ENCODE data around the gene TTC12. TPM values are rescaled to one million over a fixed set of nuclear protein-coding genes. Genes with fewer than 3 reads are reported as not detected.

The TTC12 gene
- total RNA-seq, 2 experiments from 2014 or later: 3.6 to 3.9 TPM

DNA sequence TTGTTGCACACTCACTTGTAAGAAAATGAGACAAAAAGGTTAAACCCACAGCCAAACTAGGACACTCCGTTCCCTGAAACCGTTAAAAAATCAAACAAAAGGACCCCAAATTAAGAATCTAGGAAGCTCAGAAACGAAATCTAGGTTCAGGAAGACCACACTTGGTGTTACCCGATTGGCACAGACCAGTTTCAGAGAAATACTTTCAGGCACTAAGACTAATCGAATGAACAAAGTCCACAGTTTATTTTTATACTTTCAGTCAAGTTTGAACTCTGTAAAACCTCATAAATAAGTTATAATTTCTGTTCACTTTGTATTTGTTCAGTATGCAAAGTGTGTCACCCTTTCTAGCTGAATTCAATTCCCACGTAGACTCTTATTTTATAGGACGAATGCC is 38.8 kb upstream of the TTC12 start:
- TF ChIP-seq, protein P1, sequence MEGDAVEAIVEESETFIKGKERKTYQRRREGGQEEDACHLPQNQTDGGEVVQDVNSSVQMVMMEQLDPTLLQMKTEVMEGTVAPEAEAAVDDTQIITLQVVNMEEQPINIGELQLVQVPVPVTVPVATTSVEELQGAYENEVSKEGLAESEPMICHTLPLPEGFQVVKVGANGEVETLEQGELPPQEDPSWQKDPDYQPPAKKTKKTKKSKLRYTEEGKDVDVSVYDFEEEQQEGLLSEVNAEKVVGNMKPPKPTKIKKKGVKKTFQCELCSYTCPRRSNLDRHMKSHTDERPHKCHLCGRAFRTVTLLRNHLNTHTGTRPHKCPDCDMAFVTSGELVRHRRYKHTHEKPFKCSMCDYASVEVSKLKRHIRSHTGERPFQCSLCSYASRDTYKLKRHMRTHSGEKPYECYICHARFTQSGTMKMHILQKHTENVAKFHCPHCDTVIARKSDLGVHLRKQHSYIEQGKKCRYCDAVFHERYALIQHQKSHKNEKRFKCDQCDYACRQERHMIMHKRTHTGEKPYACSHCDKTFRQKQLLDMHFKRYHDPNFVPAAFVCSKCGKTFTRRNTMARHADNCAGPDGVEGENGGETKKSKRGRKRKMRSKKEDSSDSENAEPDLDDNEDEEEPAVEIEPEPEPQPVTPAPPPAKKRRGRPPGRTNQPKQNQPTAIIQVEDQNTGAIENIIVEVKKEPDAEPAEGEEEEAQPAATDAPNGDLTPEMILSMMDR (conservative IDR thresholded peaks at IDR 0.05; ENCODE audit: low read length): no peak
- no peak for TF ChIP-seq EZH2phosphoT487 (IDR thresholded peaks at IDR 0.05; ENCODE audit: borderline replicate concordance, low read depth, low read length)
- POLR2A ChIA-PET: no interaction called here

GRCh38 chr11:113276466-113276865 is 37.9 kb upstream of the TTC12 start:
- no peaks in the 10 kb centered on the region for H4K20me1 ChIP-seq (ENCODE audit: insufficient read depth, low read length)
- H3K4me1 ChIP-seq (ENCODE audit: insufficient read depth, low read length, poor library complexity, severe bottlenecking): no peaks in the 10 kb centered on the region
- no peak overlapping the region for H2AFZ ChIP-seq (ENCODE audit: low read length)
- TF ChIP-seq, protein P1 (conservative IDR thresholded peaks at IDR 0.05; ENCODE audit: low read length): no peak
- no peak for TF ChIP-seq EZH2phosphoT487 (IDR thresholded peaks at IDR 0.05; ENCODE audit: borderline replicate concordance, low read depth, low read length)
- CTCF ChIA-PET (ENCODE audit: unreplicated experiment): no interaction called here
- H3K4me2 ChIP-seq (ENCODE audit: low read length): no peak overlapping the region
- no peaks in the 10 kb centered on the region for H3K9me2 ChIP-seq (ENCODE audit: insufficient read depth, low read length)
- H3K27ac ChIP-seq (ENCODE audit: low read depth, low read length, poor library complexity, severe bottlenecking): no peak overlapping the region
- no peak for DNase-seq (ENCODE audit: low spot score)
- intact Hi-C loops (cut with micrococcal nuclease; ENCODE audit: unreplicated experiment): no loop called here
- no TSS peak for BruUV-seq (replicated peaks)
- no peaks in the 10 kb centered on the region for H3K9me3 ChIP-seq (ENCODE audit: low read length)
- no peaks in the 10 kb centered on the region for H3K79me2 ChIP-seq (ENCODE audit: insufficient read depth, low read depth, low read length)
- no peaks in the 10 kb centered on the region for H3K36me3 ChIP-seq (ENCODE audit: insufficient read depth, low read length)
- POLR2A ChIA-PET: no interaction called here
- no peak overlapping the region for H3K4me3 ChIP-seq (ENCODE audit: low read depth, low read length, poor library complexity, severe bottlenecking)

More for the DNA sequence above, 38.8 kb upstream of the TTC12 start:
- Histone ChIP-seq H3K9me3 (ENCODE audit: low read length) (no peaks in the 10 kb centered on the region), H3K79me2 (ENCODE audit: insufficient read depth, low read depth, low read length) (no peaks in the 10 kb centered on the region), H3K36me3 (ENCODE audit: insufficient read depth, low read length) (no peaks in the 10 kb centered on the region), H2AFZ (ENCODE audit: low read length) (no peak overlapping the region), H3K27ac (ENCODE audit: low read depth, low read length, poor library complexity, severe bottlenecking) (no peak overlapping the region), H3K4me3 (ENCODE audit: low read depth, low read length, poor library complexity, severe bottlenecking) (no peak overlapping the region), H3K4me1 (ENCODE audit: insufficient read depth, low read length, poor library complexity, severe bottlenecking) (no peaks in the 10 kb centered on the region), H4K20me1 (ENCODE audit: insufficient read depth, low read length) (no peaks in the 10 kb centered on the region), H3K4me2 (ENCODE audit: low read length) (no peak overlapping the region), H3K9me2 (ENCODE audit: insufficient read depth, low read length) (no peaks in the 10 kb centered on the region)
- CTCF ChIA-PET (ENCODE audit: unreplicated experiment): no interaction called here
- no peak for DNase-seq (ENCODE audit: low spot score)
- BruUV-seq (replicated peaks): no TSS peak
- intact Hi-C loops (cut with micrococcal nuclease; ENCODE audit: unreplicated experiment): no loop called here

DNA sequence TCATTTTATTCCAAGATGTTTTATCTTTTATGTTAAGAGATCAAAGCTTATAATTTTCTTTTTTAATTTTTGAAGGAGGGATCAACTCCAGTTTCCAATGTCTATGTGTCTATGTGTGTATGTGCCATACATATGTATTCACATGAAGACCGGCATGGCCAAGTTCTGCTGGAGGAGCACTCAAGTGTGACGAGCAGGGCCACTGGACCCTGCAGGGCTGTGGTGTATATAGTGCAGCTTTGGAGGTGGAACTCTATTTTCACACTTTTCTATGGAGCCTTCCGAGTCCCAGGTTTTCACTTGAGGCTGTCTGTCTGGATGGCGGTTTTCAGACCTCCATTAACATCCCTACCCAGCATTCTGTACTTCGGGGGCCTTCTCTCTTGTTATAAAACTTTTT is 36.5 kb upstream of the TTC12 start:
- no peaks in the 10 kb centered on the region for H3K4me1 ChIP-seq (ENCODE audit: insufficient read depth, low read length, poor library complexity, severe bottlenecking)
- intact Hi-C loops (cut with micrococcal nuclease; ENCODE audit: unreplicated experiment): no loop called here
- no peak overlapping the region for H3K27ac ChIP-seq (ENCODE audit: low read depth, low read length, poor library complexity, severe bottlenecking)
- H3K36me3 ChIP-seq (ENCODE audit: insufficient read depth, low read length): no peaks in the 10 kb centered on the region
- DNase-seq (ENCODE audit: low spot score): no peak
- ChIA-PET POLR2A (no interaction called here), CTCF (ENCODE audit: unreplicated experiment) (no interaction called here)
- no peak overlapping the region for H3K4me3 ChIP-seq (ENCODE audit: low read depth, low read length, poor library complexity, severe bottlenecking)
- TF ChIP-seq EZH2phosphoT487 (IDR thresholded peaks at IDR 0.05; ENCODE audit: borderline replicate concordance, low read depth, low read length): no peak
- TF ChIP-seq, protein P1 (conservative IDR thresholded peaks at IDR 0.05; ENCODE audit: low read length): no peak
- no TSS peak for BruUV-seq (replicated peaks)
- H3K9me3 ChIP-seq (ENCODE audit: low read length): no peaks in the 10 kb centered on the region
- no peaks in the 10 kb centered on the region for H3K9me2 ChIP-seq (ENCODE audit: insufficient read depth, low read length)
- H4K20me1 ChIP-seq (ENCODE audit: insufficient read depth, low read length): no peaks in the 10 kb centered on the region
- no peak overlapping the region for H3K4me2 ChIP-seq (ENCODE audit: low read length)
- H2AFZ ChIP-seq (ENCODE audit: low read length): no peak overlapping the region
- H3K79me2 ChIP-seq (ENCODE audit: insufficient read depth, low read depth, low read length): no peaks in the 10 kb centered on the region

Measured in OCI-LY7 (cell line).